Omental fat pad (tissue), 4 donors: ENCODE results near the gene SH3BP1. TPM values are rescaled to one million over a fixed set of nuclear protein-coding genes. Genes with fewer than 3 reads are reported as not detected.

Experiments used
- ATAC-seq: fragments of 150-250 bp; one replicate; pipeline ENCODE4 v1.9.1; 2016; ENCODE audit warnings: mild to moderate bottlenecking, moderate library complexity; ENCODE audit not compliant: low FRiP score
- DNase-seq: peaks from one replicate; pipeline ENCODE4 v3.0.0-alpha.2; 2019; ENCODE audit warnings: low spot score
- CTCF ChIP-seq, 3 donors: fragments of 450-650 bp; IDR thresholded peaks; one replicate each; pipeline ENCODE4 v1.5.1; 2016 to 2017; ENCODE audit warnings: antibody characterized with exemption in 3 of 3, mild to moderate bottlenecking in 3 of 3, moderate library complexity in 2 of 3
- total RNA-seq, 4 donors: library from RNA; depleted of rRNA; stranded (reverse); fragments of >200 nt; gene quantifications; one replicate each; pipeline ENCODE4 v1.1.0, GENCODE V29; 2016

SH3BP1 gene
- total RNA-seq, 4 donors from 2014 or later: 3.6 to 11.5 (median 8.2) TPM

- ATAC-seq: no peak
- no peak for DNase-seq
- TF ChIP-seq CTCF (IDR thresholded peaks at IDR 0.05): no peak
Measured at GRCh38 chr22:37628830-37629229, 10.6 kb upstream of the SH3BP1 start.

- no peak for TF ChIP-seq CTCF (IDR thresholded peaks at IDR 0.05)
- DNase-seq (no peak), ATAC-seq (no peak)
Measured at GRCh38 chr22:37629928-37630327, 9.5 kb upstream of the SH3BP1 start.

GRCh38 chr22:37630839-37631435 lies 8.5 kb upstream of the SH3BP1 start:
- no peak for TF ChIP-seq CTCF (IDR thresholded peaks at IDR 0.05)
- DNase-seq: no peak
- ATAC-seq: no peak

- no peak for TF ChIP-seq CTCF (IDR thresholded peaks at IDR 0.05)
- no peak for ATAC-seq
- DNase-seq: no peak
Measured at GRCh38 chr22:37631448-37632173, 7.9 kb upstream of the SH3BP1 start.

- DNase-seq: no peak
- no peak for TF ChIP-seq CTCF (IDR thresholded peaks at IDR 0.05)
- ATAC-seq: no peak
Measured at GRCh38 chr22:37632174-37633088, 7.0 kb upstream of the SH3BP1 start.

GRCh38 chr22:37633089-37633624 lies 6.3 kb upstream of the SH3BP1 start:
- DNase-seq (no peak), ATAC-seq (no peak)

More at GRCh38 chr22:37633089-37633624, 6.3 kb upstream of the SH3BP1 start:
- TF ChIP-seq CTCF (IDR thresholded peaks at IDR 0.05): no peak
